DMS79 (cell line): ENCODE results near the gene ZDHHC23.

Experiments
- DNase-seq: peaks from one replicate; lab custom pipeline; 2025; lab: John Stamatoyannopoulos, UW

The ZDHHC23 gene

DNA sequence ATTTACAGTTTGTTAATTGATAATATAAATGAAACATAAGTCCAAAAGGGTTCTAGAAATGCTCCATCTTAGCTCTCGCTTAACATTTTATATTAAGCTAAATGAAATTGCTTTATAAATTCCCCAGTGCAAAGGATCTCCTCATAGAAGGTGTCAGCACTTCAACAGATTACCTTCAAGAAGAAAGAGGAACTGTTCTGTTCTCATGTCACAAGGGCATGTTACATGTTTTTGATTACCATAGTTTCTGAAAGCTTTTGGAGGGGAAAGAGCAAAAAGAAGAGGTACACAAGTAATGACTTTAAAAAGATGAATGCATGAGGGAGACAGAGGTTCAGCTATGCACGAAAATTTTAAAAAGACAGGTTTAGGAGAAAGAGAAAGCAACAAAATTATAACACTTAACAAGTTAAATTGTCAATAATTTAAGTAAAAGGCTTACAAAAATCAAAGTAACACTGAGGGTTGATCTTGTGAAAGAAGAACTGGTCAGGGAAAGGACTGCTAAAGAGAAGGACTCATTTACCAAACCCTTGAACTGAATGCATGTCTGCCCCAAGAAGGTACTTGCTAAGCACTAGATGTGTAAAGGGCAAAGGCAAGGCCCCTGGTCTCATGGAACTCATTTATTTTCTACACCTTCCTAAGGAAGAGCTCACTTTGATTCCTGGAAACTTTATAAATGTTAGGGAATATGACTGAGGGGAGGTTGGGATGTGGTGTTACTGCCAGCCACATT is 63.4 kb downstream of the ZDHHC23 start:
- DNase-seq, result no peak
